ENCODE data around the gene ADGRD1.
"Not testable (repeated sequence)": the region's sequence is repeated elsewhere in the genome, so short reads cannot be mapped to it uniquely, and the experiment has no call there.

The ADGRD1 gene

GRCh38 chr12:131061041-131061806 is 107.5 kb downstream of the ADGRD1 start:
- peak; percentile 55 for DNase-seq

GRCh38 chr12:131063413-131063812 is 109.7 kb downstream of the ADGRD1 start:
- no peak for DNase-seq

- DNase-seq, result no peak
These were observed 110.3 kb downstream of the ADGRD1 start for GRCh38 chr12:131063960-131064359.

- DNase-seq, result no peak
These were observed 111.6 kb downstream of the ADGRD1 start for GRCh38 chr12:131065279-131065678.

- no peak for DNase-seq
These were observed 112.1 kb downstream of the ADGRD1 start for GRCh38 chr12:131065801-131066200.

GRCh38 chr12:131066207-131066885 is 112.6 kb downstream of the ADGRD1 start:
- DNase-seq, result no peak

- no peak for DNase-seq
These were observed 113.3 kb downstream of the ADGRD1 start for GRCh38 chr12:131066886-131067490.

- no peak for DNase-seq
These were observed 114.5 kb downstream of the ADGRD1 start for GRCh38 chr12:131067981-131068851.

GRCh38 chr12:131068926-131069720 is 115.4 kb downstream of the ADGRD1 start:
- DNase-seq, result not testable (repeated sequence)

- DNase-seq, result not testable (repeated sequence)
These were observed 116.4 kb downstream of the ADGRD1 start for GRCh38 chr12:131070136-131070535.

- not testable (repeated sequence) for DNase-seq
These were observed 117.0 kb downstream of the ADGRD1 start for GRCh38 chr12:131070668-131071067.

- not testable (repeated sequence) for DNase-seq
These were observed 117.6 kb downstream of the ADGRD1 start for GRCh38 chr12:131071234-131071820.

- DNase-seq, result not testable (repeated sequence)
These were observed 118.2 kb downstream of the ADGRD1 start for GRCh38 chr12:131071950-131072349.

- no peak for DNase-seq
These were observed 118.9 kb downstream of the ADGRD1 start for GRCh38 chr12:131072451-131073230.

- DNase-seq, result no peak
These were observed 120.7 kb downstream of the ADGRD1 start for GRCh38 chr12:131074221-131075083.

GRCh38 chr12:131075194-131075593 is 121.5 kb downstream of the ADGRD1 start:
- no peak for DNase-seq

- DNase-seq, result no peak
These were observed 121.9 kb downstream of the ADGRD1 start for GRCh38 chr12:131075611-131076010.

GRCh38 chr12:131076296-131076695 is 122.6 kb downstream of the ADGRD1 start:
- DNase-seq, result no peak
